GM19193 (cell line): Measurements from ENCODE around the gene LRRC45.

Experiments used
- POLR2A ChIP-seq: IDR thresholded peaks from 4 replicates; pipeline ENCODE4 v1.6.1; 2011; ENCODE audit not compliant: insufficient read depth, insufficient read length; ENCODE audit errors: extremely low read depth

Gene LRRC45

GRCh38 chr17:81999976-82000802, 22.9 kb upstream of the LRRC45 start:
- TF ChIP-seq POLR2A, result no peak

DNA sequence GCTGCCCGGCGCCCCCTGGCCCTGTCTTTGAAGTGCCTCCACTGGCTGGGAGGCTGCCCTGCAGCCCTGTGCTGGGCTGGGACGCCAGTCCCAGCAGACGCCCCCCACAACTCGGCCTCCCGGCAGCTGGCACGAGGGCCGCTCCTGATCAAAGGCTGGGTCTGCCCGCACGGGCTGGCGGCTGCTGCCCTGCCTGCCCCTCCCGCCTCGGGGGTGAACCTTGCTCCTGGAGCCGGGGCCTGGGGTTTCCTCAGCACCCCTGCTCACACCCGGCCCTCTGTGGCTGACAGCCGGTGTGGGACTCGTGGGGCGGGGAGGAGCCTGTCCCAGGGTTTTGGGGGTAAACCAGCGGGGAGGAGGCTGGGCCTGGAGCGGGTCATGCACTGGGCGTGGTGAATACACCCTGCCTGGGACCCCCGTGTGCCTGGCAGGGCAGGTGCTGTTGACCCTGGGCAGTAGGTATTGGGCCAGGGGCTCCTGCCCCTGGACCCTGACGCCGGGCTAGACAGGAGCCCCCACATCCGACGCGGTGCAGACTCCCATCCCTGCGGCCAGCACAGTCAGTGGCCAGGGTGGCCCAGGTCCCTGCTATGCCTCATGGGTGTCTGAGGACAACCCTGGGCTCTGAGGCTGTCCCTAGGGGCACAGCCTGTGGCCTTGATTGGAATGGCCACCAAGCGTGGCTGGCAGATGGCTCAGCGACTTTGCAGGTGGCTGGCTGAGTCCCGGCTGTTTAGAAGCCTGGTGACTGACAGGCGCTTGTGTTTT, 22.1 kb upstream of the LRRC45 start:
- no peak for TF ChIP-seq POLR2A

- no peak for TF ChIP-seq POLR2A
Observed at GRCh38 chr17:82001571-82002056, 21.5 kb upstream of the LRRC45 start.

DNA sequence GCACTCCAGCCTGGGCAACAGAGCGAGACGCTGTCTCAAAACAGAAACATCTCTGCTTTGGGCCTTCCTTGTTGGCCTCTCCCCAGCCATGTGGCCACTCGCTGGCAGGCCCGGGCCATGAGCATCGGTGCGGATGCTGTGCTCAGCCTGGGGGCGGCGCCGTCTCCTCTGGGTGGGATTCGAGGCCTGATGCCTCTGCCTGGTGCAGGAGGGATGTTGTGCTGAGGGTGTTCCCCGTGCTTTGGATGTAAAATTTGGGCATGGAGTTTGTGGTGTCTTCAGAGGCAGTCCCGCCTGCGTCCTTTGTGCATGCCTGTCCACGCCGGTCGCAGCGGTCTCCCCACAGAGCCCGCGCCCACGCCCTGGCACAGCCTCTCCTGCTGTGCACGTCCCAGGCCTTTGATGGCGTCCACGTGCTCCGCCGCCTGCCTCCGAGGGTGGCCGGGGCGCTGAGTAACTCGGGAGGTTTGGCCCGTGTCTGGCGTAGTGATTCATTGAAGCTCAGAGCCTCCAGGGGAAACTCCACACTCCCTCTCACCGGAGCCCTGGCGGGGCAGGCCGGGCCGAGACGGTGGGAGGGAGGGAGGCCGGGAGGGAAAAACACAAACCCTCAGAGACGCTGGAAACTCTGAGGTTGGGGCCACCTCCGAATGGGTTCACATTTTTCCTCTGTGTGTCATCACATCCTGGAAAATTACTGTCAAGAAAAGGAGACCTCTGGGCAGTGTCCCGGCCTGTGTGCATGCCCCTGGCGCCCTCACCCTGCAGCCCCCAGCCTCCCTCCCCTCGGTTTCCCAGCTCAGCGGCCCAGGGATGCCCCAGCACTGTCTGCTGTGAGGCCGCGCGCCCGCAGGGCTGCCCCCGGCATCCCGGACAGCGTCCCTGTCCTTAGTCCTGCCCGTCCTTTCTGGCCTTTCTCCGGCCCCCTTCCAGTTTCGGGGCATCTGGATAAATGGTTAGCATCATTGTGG, 19.4 kb upstream of the LRRC45 start:
- TF ChIP-seq POLR2A, result no peak

DNA sequence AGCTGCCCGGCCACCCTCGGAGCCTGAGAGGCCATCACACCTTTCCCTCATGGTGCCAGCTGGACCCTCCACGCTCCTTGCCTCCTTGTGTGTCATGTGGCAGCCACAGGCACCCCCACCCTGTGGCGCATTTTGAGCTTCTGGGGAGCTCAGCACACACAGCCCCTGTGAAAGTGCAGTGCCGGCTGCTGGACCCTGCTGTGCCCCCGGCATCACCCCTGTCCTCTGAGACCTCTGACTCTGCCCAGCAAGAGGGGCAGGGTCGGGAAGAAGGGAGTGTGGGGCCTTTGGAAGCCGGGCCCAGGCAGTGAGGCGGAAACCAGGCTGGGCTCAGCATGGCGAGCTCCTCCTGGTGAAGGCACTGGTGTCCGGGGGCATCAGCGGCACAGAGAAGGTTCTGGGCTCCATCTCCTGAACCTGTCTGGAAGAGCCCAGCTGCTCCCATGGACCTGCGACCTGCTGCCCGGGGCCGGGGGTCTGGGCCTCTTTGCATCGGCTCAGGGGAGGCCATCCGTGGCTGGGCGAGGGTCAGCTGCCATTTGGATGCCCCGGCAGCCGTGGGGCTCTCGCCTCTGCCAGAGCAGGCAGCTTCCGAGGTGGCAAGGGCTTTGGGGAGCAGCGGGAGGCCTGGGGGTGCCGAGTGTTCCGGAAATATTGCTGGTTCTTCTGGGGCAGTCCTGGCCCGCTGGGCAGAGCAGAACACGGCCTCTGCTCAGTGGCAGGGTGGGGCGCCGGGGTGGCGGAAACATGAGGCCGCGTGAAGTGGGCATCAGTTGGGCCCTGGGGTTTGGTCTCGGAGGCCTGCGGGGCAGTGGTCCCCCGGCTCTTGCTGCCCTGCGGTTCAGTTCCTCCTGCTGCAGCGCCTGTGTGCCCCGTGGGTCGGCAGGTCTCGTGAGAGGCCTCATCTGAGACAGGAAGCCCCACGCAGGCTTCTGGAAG, 18.3 kb upstream of the LRRC45 start:
- TF ChIP-seq POLR2A, result no peak

- no peak for TF ChIP-seq POLR2A
Observed at GRCh38 chr17:82005701-82006348, 17.3 kb upstream of the LRRC45 start.

- TF ChIP-seq POLR2A, result no peak
Observed at GRCh38 chr17:82006468-82007227, 16.5 kb upstream of the LRRC45 start.

DNA sequence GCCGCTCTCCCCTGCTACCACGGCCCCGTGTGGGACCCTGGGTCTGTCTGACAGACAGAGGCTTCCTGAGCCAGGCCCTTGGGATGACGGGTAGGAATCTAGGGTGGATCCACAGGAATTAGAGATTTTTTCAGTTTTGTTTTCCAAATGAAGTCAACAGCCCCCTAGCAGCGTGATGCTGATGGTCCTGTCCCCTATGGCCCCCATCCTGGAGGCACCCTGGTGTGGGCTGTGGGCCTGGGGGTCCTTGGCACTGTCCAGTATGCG, 15.9 kb upstream of the LRRC45 start:
- TF ChIP-seq POLR2A, result no peak

- no peak for TF ChIP-seq POLR2A
Observed at GRCh38 chr17:82007495-82008257, 15.4 kb upstream of the LRRC45 start.

- TF ChIP-seq POLR2A, result no peak
Observed at GRCh38 chr17:82008258-82008940, 14.7 kb upstream of the LRRC45 start.

- no peak for TF ChIP-seq POLR2A
Observed at GRCh38 chr17:82008941-82009405, 14.1 kb upstream of the LRRC45 start.
